Psoas muscle (tissue), 8 donors: ENCODE measurements around the gene CSNK2B. TPM values are rescaled to one million over a fixed set of nuclear protein-coding genes. Genes with fewer than 3 reads are reported as not detected.
"Not testable (repeated sequence)": the region's sequence is repeated elsewhere in the genome, so short reads cannot be mapped to it uniquely, and the experiment has no call there.

ENCODE experiments used
- ATAC-seq, 4 donors: fragments of 200-7000 bp; cut with Tn5 transposase; one replicate each; pipeline ENCODE4 v1.9.1; 2020; ENCODE audit warnings: moderate library complexity in 3 of 4, mild to moderate bottlenecking in 2 of 4
- DNase-seq, 2 donors: peaks; one replicate each; pipeline ENCODE4 v3.0.0-alpha.2; 2020
- H3K27ac ChIP-seq: fragments of 200-600 bp; one replicate; pipeline ENCODE4 v1.8.0; 2022
- H3K27me3 ChIP-seq, 3 donors: fragments of 200-600 bp in 1 of 3; one replicate each; pipeline versions ENCODE4 v1.6.1 to v1.8.0; 2013 to 2022; ENCODE audit warnings: low read length in 2 of 3, mild to moderate bottlenecking in 2 of 3, moderate library complexity in 1 of 3; ENCODE audit not compliant: insufficient read depth in 3 of 3
- H3K36me3 ChIP-seq, 2 donors: fragments of 200-600 bp in 1 of 2; one replicate each; pipeline versions ENCODE4 v1.6.1 to v1.8.0; 2013 to 2022; ENCODE audit warnings: low read depth in 1 of 2, mild to moderate bottlenecking in 1 of 2, moderate library complexity in 1 of 2; ENCODE audit not compliant: insufficient read depth in 1 of 2
- H3K4me1 ChIP-seq: fragments of 200-600 bp; one replicate; pipeline ENCODE4 v1.8.0; 2022
- H3K4me3 ChIP-seq: fragments of 200-600 bp; one replicate; pipeline ENCODE4 v1.8.0; 2022; ENCODE audit warnings: mild to moderate bottlenecking
- H3K9me3 ChIP-seq: fragments of 200-600 bp; one replicate; pipeline ENCODE4 v1.8.0; 2022
- WGBS, 3 donors: extraction: QIAGEN DNeasy Blood & Tissue Kit; methylation state at CpG; one replicate each; pipeline versions ENCODE4 v1.1.6 to v1.1.7; 2013; 5-methylcytosine and 5-hydroxymethylcytosine counted together
- intact Hi-C, 2 donors: fragments of 100-400 bp; cut with DNase I; formaldehyde crosslinking; loops; one replicate each; pipeline versions ENCODE4 v1.11.0 to v1.14.2; 2022
- polyA plus RNA-seq, 3 donors: library from polyadenylated mRNA; stranded (reverse); fragments of 200-250 nt; gene quantifications; one replicate each; pipeline ENCODE4 v1.2.3, GENCODE V29; 2013
- total RNA-seq, 4 donors: library from RNA; stranded (reverse); fragmentation: NEBNext Ultra II Directional in 2 of 4; extraction: Animal tissue kit (Norgen Biotek cat#: 25700) in 2 of 4; gene quantifications; one replicate each; pipeline versions ENCODE4 v1.2.1 to v1.2.4, GENCODE V29; 2021 to 2023
- TF ChIP-seq, protein P1 (sequence below): fragments of 200-600 bp; IDR thresholded peaks from one replicate; pipeline ENCODE4 v1.8.0; 2022; ENCODE audit warnings: antibody characterized with exemption
- donor health status: healthy with polysubstance abuse.
- donor health status: DM: no; HTN: no; CAD: no; lungs with moderate emphysema.
- donor health status: Bipolar disorder and iron deficiency.
- donor health status: healthy.
- donor health status: DM: yes; HTN: yes; CAD: no.
- donor health status: DM: no; HTN: no; CAD: no.
- donor health status: DM: no; HTN: no; CAD: no.
- donor health status: DM: yes; HTN: yes; CAD: no.

The CSNK2B gene
- total and polyA plus RNA-seq, 7 donors: 102 to 208 (median 129) TPM

DNA sequence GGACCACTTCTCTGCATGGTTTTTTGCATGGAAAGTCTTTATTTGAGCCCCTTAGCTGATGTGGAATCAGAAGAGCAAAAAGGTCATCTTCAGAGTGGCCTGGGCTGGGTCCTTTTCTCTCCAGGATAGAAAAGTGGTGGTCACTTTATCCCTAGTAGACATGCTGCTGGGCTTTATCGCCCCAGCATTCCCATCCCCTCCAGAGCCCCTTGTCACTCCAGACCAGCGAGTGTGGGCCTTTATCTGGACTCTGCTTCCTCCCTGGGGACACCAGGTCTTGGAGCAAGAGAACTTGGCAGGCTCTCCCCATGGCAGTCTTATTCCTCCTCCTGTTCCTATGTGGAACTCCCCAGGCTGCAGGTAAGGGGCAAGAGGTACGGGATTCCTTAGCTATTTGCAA is 40.7 kb downstream of the CSNK2B start, which contains the start of gene LY6G6F:
LY6G6F (plus strand) TSS at position 268 of the 400 bp plus-strand sequence; CDS start at position 309, 41 bp downstream.
- 32 to 57% (median 46%) methylated on average over 3 of the region's 3 CpGs for WGBS, 3 donors
- DNase-seq (no peak), ATAC-seq (no peak)

DNA sequence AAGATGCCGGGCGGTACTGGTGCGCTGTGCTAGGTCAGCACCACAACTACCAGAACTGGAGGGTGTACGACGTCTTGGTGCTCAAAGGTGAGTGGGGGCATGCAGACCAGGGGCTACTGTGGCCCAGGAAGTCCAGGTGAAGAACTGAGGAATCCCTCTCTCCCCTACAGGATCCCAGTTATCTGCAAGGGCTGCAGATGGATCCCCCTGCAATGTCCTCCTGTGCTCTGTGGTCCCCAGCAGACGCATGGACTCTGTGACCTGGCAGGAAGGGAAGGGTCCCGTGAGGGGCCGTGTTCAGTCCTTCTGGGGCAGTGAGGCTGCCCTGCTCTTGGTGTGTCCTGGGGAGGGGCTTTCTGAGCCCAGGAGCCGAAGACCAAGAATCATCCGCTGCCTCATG is 41.8 kb downstream of the CSNK2B start:
- intact Hi-C loops: no loop called here
- Histone ChIP-seq H3K4me3 (no peak overlapping the region), H3K36me3 (no peaks in the 10 kb centered on the region), H3K27me3 (no peaks in the 10 kb centered on the region), H3K9me3 (no peaks in the 10 kb centered on the region), H3K27ac (no peak overlapping the region), H3K4me1 (peaks cover 5% of the 10 kb centered on the region)
- TF ChIP-seq, protein P1, sequence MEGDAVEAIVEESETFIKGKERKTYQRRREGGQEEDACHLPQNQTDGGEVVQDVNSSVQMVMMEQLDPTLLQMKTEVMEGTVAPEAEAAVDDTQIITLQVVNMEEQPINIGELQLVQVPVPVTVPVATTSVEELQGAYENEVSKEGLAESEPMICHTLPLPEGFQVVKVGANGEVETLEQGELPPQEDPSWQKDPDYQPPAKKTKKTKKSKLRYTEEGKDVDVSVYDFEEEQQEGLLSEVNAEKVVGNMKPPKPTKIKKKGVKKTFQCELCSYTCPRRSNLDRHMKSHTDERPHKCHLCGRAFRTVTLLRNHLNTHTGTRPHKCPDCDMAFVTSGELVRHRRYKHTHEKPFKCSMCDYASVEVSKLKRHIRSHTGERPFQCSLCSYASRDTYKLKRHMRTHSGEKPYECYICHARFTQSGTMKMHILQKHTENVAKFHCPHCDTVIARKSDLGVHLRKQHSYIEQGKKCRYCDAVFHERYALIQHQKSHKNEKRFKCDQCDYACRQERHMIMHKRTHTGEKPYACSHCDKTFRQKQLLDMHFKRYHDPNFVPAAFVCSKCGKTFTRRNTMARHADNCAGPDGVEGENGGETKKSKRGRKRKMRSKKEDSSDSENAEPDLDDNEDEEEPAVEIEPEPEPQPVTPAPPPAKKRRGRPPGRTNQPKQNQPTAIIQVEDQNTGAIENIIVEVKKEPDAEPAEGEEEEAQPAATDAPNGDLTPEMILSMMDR: no peak
- ATAC-seq: no peak
- no peak for DNase-seq
- WGBS, 3 donors: 82 to 89% (median 88%) methylated on average over 10 of the region's 10 CpGs

More for the DNA sequence above, 40.7 kb downstream of the CSNK2B start, which contains the start of gene LY6G6F:
- Histone ChIP-seq H3K27me3 (no peaks in the 10 kb centered on the region), H3K9me3 (no peaks in the 10 kb centered on the region), H3K36me3 (no peaks in the 10 kb centered on the region), H3K27ac (no peak within 1 kb of the TSS), H3K4me1 (peaks cover 12% of the 10 kb centered on the region), H3K4me3 (no peak within 1 kb of the TSS)
- intact Hi-C loops: no loop called here
- TF ChIP-seq, protein P1: no peak

DNA sequence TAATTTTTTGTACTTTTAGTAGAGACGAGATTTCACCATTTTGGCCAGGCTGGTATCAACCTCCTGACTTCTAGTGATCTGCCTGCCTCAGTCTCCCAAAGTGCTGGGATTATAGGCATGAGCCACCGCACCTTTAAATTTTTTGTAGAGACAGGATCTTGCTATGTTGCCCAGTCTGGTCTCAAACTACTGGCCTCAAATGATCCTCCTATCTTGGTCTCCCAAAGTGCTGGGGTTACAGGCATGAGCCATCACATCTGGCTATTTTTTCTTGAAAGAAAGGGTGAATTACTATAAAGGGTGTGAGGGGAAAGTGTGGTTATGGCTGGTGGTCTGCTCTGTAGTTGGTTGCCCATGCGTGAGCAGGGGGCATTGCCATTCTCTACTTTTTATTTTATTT is 42.3 kb downstream of the CSNK2B start:
- H3K4me1 ChIP-seq: peaks cover 5% of the 10 kb centered on the region
- no peaks in the 10 kb centered on the region for H3K27me3 ChIP-seq
- DNase-seq (no peak), ATAC-seq (no peak)
- no peak overlapping the region for H3K4me3 ChIP-seq
- H3K36me3 ChIP-seq: no peaks in the 10 kb centered on the region
- intact Hi-C loops: no loop called here
- H3K9me3 ChIP-seq: no peaks in the 10 kb centered on the region
- no peak overlapping the region for H3K27ac ChIP-seq
- 91 to 97% (median 95%) methylated on average over 3 of the region's 3 CpGs for WGBS, 3 donors
- TF ChIP-seq, protein P1: no peak

DNA sequence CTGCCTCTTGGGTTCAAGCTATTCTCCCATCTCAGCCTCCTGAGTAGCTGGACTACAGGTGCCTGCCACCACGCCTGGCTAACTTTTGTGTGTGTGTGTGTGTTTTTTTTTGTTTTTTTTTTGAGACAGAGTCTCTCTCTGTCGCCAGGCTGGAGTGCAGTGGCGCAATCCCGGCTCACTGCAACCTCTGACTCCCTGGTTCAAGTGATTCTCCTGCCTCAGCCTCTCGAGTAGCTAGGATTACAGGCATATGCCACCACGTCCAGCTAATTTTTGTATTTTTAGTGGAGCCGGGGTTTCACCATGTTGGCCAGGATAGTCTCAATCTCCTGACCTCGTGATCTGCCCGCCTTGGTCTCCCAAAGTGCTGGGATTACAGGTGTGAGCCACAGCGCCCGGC is 43.3 kb downstream of the CSNK2B start:
- H3K4me1 ChIP-seq, H3K27ac ChIP-seq, intact Hi-C loops, H3K9me3 ChIP-seq, H3K36me3 ChIP-seq, ATAC-seq, H3K4me3 ChIP-seq, H3K27me3 ChIP-seq, DNase-seq: not testable (repeated sequence)
- 91 to 94% (median 91%) methylated on average over 11 of the region's 11 CpGs for WGBS, 3 donors

DNA sequence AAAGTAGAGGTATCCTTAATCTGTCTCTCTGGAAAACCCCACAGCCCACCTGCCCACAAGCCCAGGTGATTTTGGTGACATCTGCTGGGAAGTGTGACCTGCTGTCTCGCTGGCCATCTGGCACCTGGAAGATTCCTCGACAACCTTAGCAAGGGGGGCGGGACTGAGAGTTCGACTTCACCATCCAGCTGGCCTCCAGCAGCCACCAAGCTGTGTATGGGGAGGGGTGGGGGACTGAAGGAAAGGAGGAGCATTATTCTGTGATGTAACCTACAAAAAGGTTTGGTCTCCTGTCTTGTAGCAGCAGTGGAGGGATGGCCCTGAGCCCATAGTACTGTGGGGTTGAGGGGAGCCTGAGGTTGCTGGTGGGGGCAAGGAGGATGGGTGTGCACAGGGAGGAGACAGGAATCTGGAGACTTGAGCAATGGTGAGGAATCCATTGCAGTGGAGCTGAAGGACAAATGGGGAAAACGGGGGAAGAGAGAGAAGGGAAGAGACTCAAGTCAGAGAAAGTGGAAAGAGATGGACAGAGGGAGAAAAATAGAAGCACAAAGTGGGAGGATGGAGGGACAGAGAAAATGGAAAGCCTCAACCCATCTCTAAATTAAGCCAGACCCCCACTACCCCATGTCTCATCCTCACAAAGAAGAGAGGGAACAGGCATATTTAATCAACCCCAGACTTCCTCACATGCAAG is 44.8 kb downstream of the CSNK2B start:
- Histone ChIP-seq H3K9me3 (no peaks in the 10 kb centered on the region), H3K4me3 (no peak overlapping the region), H3K27me3 (no peaks in the 10 kb centered on the region), H3K36me3 (no peaks in the 10 kb centered on the region), H3K27ac (no peak overlapping the region), H3K4me1 (no peaks in the 10 kb centered on the region)
- 49 to 61% (median 57%) methylated on average over 5 of the region's 5 CpGs for WGBS, 3 donors
- intact Hi-C loops: no loop called here
- TF ChIP-seq, protein P1: no peak
- no peak for ATAC-seq
- DNase-seq: no peak
